ENCODE data around the gene MAB21L3.

Gene MAB21L3

GRCh38 chr1:116177861-116178260, 66.7 kb downstream of the MAB21L3 start:
- no peak overlapping the region for H3K4ac ChIP-seq (ENCODE audit: low read depth in 1 of 2, low read length in 2 of 2)
- H3K4me3 ChIP-seq (ENCODE audit: insufficient read depth in 1 of 2, low read depth in 1 of 2, low read length in 2 of 2) = no peak overlapping the region
- H3K9me3 ChIP-seq (ENCODE audit: control insufficient read depth, low read length) = no peaks in the 10 kb centered on the region
- no peak overlapping the region for H4K8ac ChIP-seq (ENCODE audit: low read length)
- no peaks in the 10 kb centered on the region for H3K4me1 ChIP-seq (ENCODE audit: control insufficient read depth, insufficient read depth, low read depth, low read length)
- no peaks in the 10 kb centered on the region for H3K79me1 ChIP-seq (replicated peaks; ENCODE audit: low read length, poor library complexity, severe bottlenecking)
- DNase-seq = no peak
- H3K36me3 ChIP-seq (ENCODE audit: control insufficient read depth in 1 of 2, insufficient read depth in 2 of 2, low read depth in 1 of 2, low read length in 2 of 2) = no peaks in the 10 kb centered on the region
- H2BK15ac ChIP-seq (ENCODE audit: low read depth, poor library complexity, severe bottlenecking) = no peak overlapping the region
- H2BK120ac ChIP-seq (ENCODE audit: low read depth, low read length) = no peak overlapping the region
- H3K9ac ChIP-seq (ENCODE audit: low read length) = no peak overlapping the region
- WGBS = 88% methylated on average over 3 of the region's 3 CpGs
- no peak overlapping the region for H4K91ac ChIP-seq (ENCODE audit: low read length)
- H3K27me3 ChIP-seq (ENCODE audit: control insufficient read depth in 1 of 2, insufficient read depth in 1 of 2, low read length in 2 of 2) = peaks cover 64 to 74% of the 10 kb centered on the region in 2 experiments
- H3K14ac ChIP-seq (ENCODE audit: low read length in 2 of 2) = no peak overlapping the region
- no peak overlapping the region for H3K27ac ChIP-seq (ENCODE audit: low read length, poor library complexity, severe bottlenecking)
- no peak overlapping the region for H3K4me2 ChIP-seq (ENCODE audit: low read length, poor library complexity, severe bottlenecking)
- H3K18ac ChIP-seq (ENCODE audit: low read depth in 1 of 2, low read length in 2 of 2) = no peak overlapping the region
- no peak overlapping the region for H2BK5ac ChIP-seq (ENCODE audit: low read depth, low read length, poor library complexity, severe bottlenecking)
- no peak overlapping the region for H2AFZ ChIP-seq (ENCODE audit: low read depth, low read length)
- no peak overlapping the region for H3K23ac ChIP-seq (ENCODE audit: low read length in 2 of 2)
- H2BK12ac ChIP-seq (ENCODE audit: low read length in 2 of 2) = no peak overlapping the region
- no peak overlapping the region for H2AK5ac ChIP-seq (ENCODE audit: low read length, severe bottlenecking)

- no peak overlapping the region for H2BK120ac ChIP-seq (ENCODE audit: low read depth, low read length)
- no peak overlapping the region for H2BK5ac ChIP-seq (ENCODE audit: low read depth, low read length, poor library complexity, severe bottlenecking)
- no peak overlapping the region for H3K4me2 ChIP-seq (ENCODE audit: low read length, poor library complexity, severe bottlenecking)
- no peak overlapping the region for H2BK12ac ChIP-seq (ENCODE audit: low read length in 2 of 2)
- H3K4ac ChIP-seq (ENCODE audit: low read depth in 1 of 2, low read length in 2 of 2) = no peak overlapping the region
- no peak overlapping the region for H4K8ac ChIP-seq (ENCODE audit: low read length)
- no peak overlapping the region for H2AK5ac ChIP-seq (ENCODE audit: low read length, severe bottlenecking)
- H3K27me3 ChIP-seq (ENCODE audit: control insufficient read depth in 1 of 2, insufficient read depth in 1 of 2, low read length in 2 of 2) = peaks cover 68 to 75% of the 10 kb centered on the region in 2 experiments
- no peaks in the 10 kb centered on the region for H3K79me1 ChIP-seq (replicated peaks; ENCODE audit: low read length, poor library complexity, severe bottlenecking)
- H3K14ac ChIP-seq (ENCODE audit: low read length in 2 of 2) = no peak overlapping the region
- H3K36me3 ChIP-seq (ENCODE audit: control insufficient read depth in 1 of 2, insufficient read depth in 2 of 2, low read depth in 1 of 2, low read length in 2 of 2) = no peaks in the 10 kb centered on the region
- no peak overlapping the region for H4K91ac ChIP-seq (ENCODE audit: low read length)
- WGBS = 55% methylated on average over 1 of the region's 1 CpG
- H3K23ac ChIP-seq (ENCODE audit: low read length in 2 of 2) = no peak overlapping the region
- H3K4me3 ChIP-seq (ENCODE audit: insufficient read depth in 1 of 2, low read depth in 1 of 2, low read length in 2 of 2) = no peak overlapping the region
- H3K18ac ChIP-seq (ENCODE audit: low read depth in 1 of 2, low read length in 2 of 2) = no peak overlapping the region
- no peaks in the 10 kb centered on the region for H3K9me3 ChIP-seq (ENCODE audit: control insufficient read depth, low read length)
- H3K9ac ChIP-seq (ENCODE audit: low read length) = no peak overlapping the region
- no peak overlapping the region for H2AFZ ChIP-seq (ENCODE audit: low read depth, low read length)
- no peak overlapping the region for H3K27ac ChIP-seq (ENCODE audit: low read length, poor library complexity, severe bottlenecking)
- DNase-seq = no peak
- H2BK15ac ChIP-seq (ENCODE audit: low read depth, poor library complexity, severe bottlenecking) = no peak overlapping the region
- H3K4me1 ChIP-seq (ENCODE audit: control insufficient read depth, insufficient read depth, low read depth, low read length) = no peaks in the 10 kb centered on the region
These were observed 67.6 kb downstream of the MAB21L3 start for GRCh38 chr1:116178837-116179236.

DNA sequence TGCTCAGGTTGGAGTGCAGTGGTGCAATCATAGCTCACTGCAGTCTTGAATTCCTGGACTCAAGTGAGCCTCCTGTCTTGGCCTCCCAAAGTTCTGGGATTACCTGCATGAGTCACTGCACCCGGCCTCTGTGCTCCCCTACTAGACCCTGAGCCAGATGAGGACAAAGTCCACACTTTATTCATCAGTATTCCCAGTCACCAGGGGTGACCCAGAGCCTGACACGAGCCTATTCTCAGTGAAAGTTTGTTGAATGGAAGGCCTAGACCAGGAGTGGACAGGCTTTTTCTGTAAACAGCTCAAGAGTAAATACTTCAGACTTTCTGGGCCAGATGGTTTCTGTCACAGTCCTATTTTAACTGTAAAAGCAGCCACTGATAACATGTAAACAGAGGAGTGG, 68.2 kb downstream of the MAB21L3 start:
- H3K14ac ChIP-seq (ENCODE audit: low read length in 2 of 2) = no peak overlapping the region
- no peak overlapping the region for H2BK120ac ChIP-seq (ENCODE audit: low read depth, low read length)
- H3K9me3 ChIP-seq (ENCODE audit: control insufficient read depth, low read length) = no peaks in the 10 kb centered on the region
- DNase-seq = no peak
- no peak overlapping the region for H3K23ac ChIP-seq (ENCODE audit: low read length in 2 of 2)
- peaks cover 70 to 75% of the 10 kb centered on the region in 2 experiments for H3K27me3 ChIP-seq (ENCODE audit: control insufficient read depth in 1 of 2, insufficient read depth in 1 of 2, low read length in 2 of 2)
- H2BK12ac ChIP-seq (ENCODE audit: low read length in 2 of 2) = no peak overlapping the region
- no peak overlapping the region for H4K8ac ChIP-seq (ENCODE audit: low read length)
- H3K79me1 ChIP-seq (replicated peaks; ENCODE audit: low read length, poor library complexity, severe bottlenecking) = no peaks in the 10 kb centered on the region
- H3K4ac ChIP-seq (ENCODE audit: low read depth in 1 of 2, low read length in 2 of 2) = no peak overlapping the region
- H2BK5ac ChIP-seq (ENCODE audit: low read depth, low read length, poor library complexity, severe bottlenecking) = no peak overlapping the region
- no peak overlapping the region for H3K9ac ChIP-seq (ENCODE audit: low read length)
- no peak overlapping the region for H4K91ac ChIP-seq (ENCODE audit: low read length)
- no peaks in the 10 kb centered on the region for H3K4me1 ChIP-seq (ENCODE audit: control insufficient read depth, insufficient read depth, low read depth, low read length)
- no peak overlapping the region for H2AK5ac ChIP-seq (ENCODE audit: low read length, severe bottlenecking)
- H3K36me3 ChIP-seq (ENCODE audit: control insufficient read depth in 1 of 2, insufficient read depth in 2 of 2, low read depth in 1 of 2, low read length in 2 of 2) = no peaks in the 10 kb centered on the region
- H2AFZ ChIP-seq (ENCODE audit: low read depth, low read length) = no peak overlapping the region
- H3K27ac ChIP-seq (ENCODE audit: low read length, poor library complexity, severe bottlenecking) = no peak overlapping the region
- no peak overlapping the region for H3K18ac ChIP-seq (ENCODE audit: low read depth in 1 of 2, low read length in 2 of 2)
- WGBS = 18% methylated on average over 1 of the region's 2 CpGs
- H3K4me3 ChIP-seq (ENCODE audit: insufficient read depth in 1 of 2, low read depth in 1 of 2, low read length in 2 of 2) = no peak overlapping the region
- H3K4me2 ChIP-seq (ENCODE audit: low read length, poor library complexity, severe bottlenecking) = no peak overlapping the region
- H2BK15ac ChIP-seq (ENCODE audit: low read depth, poor library complexity, severe bottlenecking) = no peak overlapping the region

GRCh38 chr1:116179964-116180363, 68.8 kb downstream of the MAB21L3 start:
- Histone ChIP-seq H3K4me1 (ENCODE audit: control insufficient read depth, insufficient read depth, low read depth, low read length) (no peaks in the 10 kb centered on the region), H3K4me3 (ENCODE audit: insufficient read depth in 1 of 2, low read depth in 1 of 2, low read length in 2 of 2) (no peak overlapping the region), H3K79me1 (replicated peaks; ENCODE audit: low read length, poor library complexity, severe bottlenecking) (no peaks in the 10 kb centered on the region), H2AK5ac (ENCODE audit: low read length, severe bottlenecking) (no peak overlapping the region), H3K9ac (ENCODE audit: low read length) (no peak overlapping the region), H3K23ac (ENCODE audit: low read length in 2 of 2) (peak overlapping the region in 1 of 2 experiments; percentile 16), H2AFZ (ENCODE audit: low read depth, low read length) (no peak overlapping the region), H3K4ac (ENCODE audit: low read depth in 1 of 2, low read length in 2 of 2) (no peak overlapping the region), H3K27ac (ENCODE audit: low read length, poor library complexity, severe bottlenecking) (no peak overlapping the region), H2BK120ac (ENCODE audit: low read depth, low read length) (no peak overlapping the region), H4K8ac (ENCODE audit: low read length) (no peak overlapping the region), H3K14ac (ENCODE audit: low read length in 2 of 2) (no peak overlapping the region), H3K36me3 (ENCODE audit: control insufficient read depth in 1 of 2, insufficient read depth in 2 of 2, low read depth in 1 of 2, low read length in 2 of 2) (no peaks in the 10 kb centered on the region), H2BK15ac (ENCODE audit: low read depth, poor library complexity, severe bottlenecking) (no peak overlapping the region), H3K9me3 (ENCODE audit: control insufficient read depth, low read length) (no peaks in the 10 kb centered on the region), H4K91ac (ENCODE audit: low read length) (no peak overlapping the region), H2BK5ac (ENCODE audit: low read depth, low read length, poor library complexity, severe bottlenecking) (no peak overlapping the region), H3K18ac (ENCODE audit: low read depth in 1 of 2, low read length in 2 of 2) (no peak overlapping the region), H3K27me3 (ENCODE audit: control insufficient read depth in 1 of 2, insufficient read depth in 1 of 2, low read length in 2 of 2) (peaks cover 66 to 70% of the 10 kb centered on the region in 2 experiments), H3K4me2 (ENCODE audit: low read length, poor library complexity, severe bottlenecking) (no peak overlapping the region), H2BK12ac (ENCODE audit: low read length in 2 of 2) (no peak overlapping the region)
- DNase-seq = no peak
- WGBS = 74% methylated on average over 2 of the region's 3 CpGs
